ENCODE results near the gene PER1.

PER1 gene

DNA sequence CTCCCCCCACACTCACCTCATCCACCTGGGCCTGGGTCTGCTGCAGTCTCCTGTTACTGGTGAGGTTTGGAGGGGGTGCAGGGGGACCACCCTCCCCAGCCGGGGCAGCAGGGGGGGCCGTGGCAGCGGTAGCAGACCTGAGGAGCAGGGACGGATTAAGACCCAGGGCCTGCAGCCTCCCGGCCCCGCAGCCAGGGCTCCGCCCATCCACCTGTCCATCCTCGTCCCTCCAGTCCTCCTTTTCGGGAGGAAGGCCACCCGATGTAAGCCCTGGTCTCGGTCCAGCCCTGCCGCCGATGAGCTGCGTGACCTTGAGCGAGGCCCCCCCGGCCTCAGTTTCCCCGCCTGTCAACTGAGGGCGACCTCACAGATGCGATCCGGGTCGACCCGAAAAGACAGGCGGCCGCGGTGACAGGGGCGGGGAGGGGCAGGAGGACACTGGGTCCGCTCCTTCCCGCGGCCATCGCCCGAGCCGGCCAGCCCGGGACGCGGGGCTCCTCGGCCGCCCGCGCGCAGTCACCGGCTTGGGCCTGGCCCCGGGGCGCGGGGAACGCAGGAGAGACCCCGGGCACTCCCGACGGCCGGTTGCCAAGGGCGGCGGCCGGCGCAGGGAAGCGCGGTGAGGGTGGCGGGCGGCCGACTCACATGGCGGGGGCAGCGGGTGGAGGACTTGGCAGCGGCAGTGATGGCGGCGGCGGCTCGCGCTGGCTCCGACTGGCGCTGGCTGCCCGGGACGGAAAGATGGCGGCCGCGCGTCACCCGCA, 10.2 kb upstream of the PER1 start, which contains the start of gene VAMP2:
VAMP2 (minus strand) TSS at position 716 of the 764 bp plus-strand sequence; CDS start at position 647, 69 bp downstream.
- Histone ChIP-seq H3K27me3 (no peaks in the 10 kb centered on the region), H3K4me1 (peaks cover 7% of the 10 kb centered on the region), H3K9me3 (no peaks in the 10 kb centered on the region), H3K4me3 (ENCODE audit: low read depth, low read length) (peak within 1 kb of the TSS; percentile 71), H3K36me3 (peaks cover 6% of the 10 kb centered on the region)
- TF ChIP-seq, protein P1, sequence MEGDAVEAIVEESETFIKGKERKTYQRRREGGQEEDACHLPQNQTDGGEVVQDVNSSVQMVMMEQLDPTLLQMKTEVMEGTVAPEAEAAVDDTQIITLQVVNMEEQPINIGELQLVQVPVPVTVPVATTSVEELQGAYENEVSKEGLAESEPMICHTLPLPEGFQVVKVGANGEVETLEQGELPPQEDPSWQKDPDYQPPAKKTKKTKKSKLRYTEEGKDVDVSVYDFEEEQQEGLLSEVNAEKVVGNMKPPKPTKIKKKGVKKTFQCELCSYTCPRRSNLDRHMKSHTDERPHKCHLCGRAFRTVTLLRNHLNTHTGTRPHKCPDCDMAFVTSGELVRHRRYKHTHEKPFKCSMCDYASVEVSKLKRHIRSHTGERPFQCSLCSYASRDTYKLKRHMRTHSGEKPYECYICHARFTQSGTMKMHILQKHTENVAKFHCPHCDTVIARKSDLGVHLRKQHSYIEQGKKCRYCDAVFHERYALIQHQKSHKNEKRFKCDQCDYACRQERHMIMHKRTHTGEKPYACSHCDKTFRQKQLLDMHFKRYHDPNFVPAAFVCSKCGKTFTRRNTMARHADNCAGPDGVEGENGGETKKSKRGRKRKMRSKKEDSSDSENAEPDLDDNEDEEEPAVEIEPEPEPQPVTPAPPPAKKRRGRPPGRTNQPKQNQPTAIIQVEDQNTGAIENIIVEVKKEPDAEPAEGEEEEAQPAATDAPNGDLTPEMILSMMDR (IDR thresholded peaks at IDR 0.05; ENCODE audit: low read depth, low read length): no peak
- DNase-seq: peak; percentile 76

DNA sequence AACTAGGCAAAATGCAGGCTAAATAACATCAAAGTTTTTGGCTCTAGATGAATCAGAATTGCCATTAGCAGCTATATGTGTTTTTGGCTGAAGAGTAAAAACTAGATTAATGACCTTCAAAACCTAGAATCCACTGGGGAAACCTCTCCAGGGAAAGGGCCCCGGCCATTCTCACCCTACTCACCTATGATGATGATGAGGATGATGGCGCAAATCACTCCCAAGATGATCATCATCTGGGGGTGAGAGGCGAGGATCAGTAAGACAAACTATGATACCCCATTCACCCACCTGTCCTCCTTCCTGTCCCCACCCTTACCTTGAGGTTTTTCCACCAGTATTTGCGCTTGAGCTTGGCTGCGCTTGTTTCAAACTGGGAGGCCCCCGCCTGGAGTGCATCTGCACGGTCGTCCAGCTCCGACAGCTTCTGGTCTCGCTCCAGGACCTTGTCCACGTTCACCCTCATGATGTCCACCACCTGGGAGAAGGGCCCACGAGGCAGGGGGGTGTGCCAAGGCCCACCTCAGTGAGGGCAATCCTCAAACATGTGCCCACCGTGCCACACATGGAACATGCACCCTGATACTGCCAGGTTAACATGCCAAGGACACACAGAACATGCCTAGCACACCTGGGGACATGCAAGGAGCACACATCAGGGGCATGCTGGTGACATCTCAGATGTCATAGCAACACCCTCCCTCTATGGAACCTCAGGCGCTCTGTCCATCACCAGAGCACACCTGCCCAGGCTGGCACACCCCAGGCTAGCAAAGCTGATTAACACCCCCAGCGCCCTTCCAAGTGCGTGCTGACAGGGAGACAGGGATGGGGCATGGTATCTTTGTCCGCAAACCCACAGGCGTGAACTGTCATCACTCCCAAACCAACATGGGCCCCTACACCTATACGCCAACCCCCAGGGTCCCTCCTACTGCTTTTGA, 9.4 kb upstream of the PER1 start:
- Histone ChIP-seq H3K4me3 (ENCODE audit: low read depth, low read length) (peak overlapping the region; percentile 71), H3K36me3 (peaks cover 6% of the 10 kb centered on the region), H3K9me3 (no peaks in the 10 kb centered on the region), H3K4me1 (peaks cover 7% of the 10 kb centered on the region), H3K27me3 (no peaks in the 10 kb centered on the region)
- no peak for DNase-seq
- TF ChIP-seq, protein P1 (IDR thresholded peaks at IDR 0.05; ENCODE audit: low read depth, low read length): no peak

DNA sequence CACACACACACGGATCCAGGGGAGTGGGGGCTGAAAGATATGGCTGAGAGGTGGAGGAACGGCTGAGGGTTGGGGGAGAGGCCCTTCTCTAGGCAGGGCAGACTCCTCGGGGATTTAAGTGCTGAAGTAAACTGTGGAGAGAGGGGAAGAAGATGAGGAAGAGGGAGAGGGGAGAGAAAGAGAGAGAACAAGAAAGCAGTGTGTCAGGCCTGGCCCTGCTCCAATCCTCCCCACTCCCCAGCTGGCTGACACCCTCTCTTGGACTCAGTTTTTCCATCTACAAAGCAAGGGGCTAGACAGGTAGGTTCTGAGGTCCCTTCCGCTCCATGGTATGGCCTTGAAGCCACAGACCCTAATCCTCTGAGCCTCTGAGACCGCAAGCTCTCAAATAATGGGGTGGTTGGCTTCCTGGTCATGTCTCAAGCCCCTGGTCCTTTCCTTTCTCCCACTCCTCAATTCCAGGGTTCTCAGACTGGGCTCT, 8.6 kb upstream of the PER1 start:
- TF ChIP-seq, protein P1 (IDR thresholded peaks at IDR 0.05; ENCODE audit: low read depth, low read length): no peak
- Histone ChIP-seq H3K4me3 (ENCODE audit: low read depth, low read length) (no peak overlapping the region), H3K4me1 (peaks cover 7% of the 10 kb centered on the region)

DNA sequence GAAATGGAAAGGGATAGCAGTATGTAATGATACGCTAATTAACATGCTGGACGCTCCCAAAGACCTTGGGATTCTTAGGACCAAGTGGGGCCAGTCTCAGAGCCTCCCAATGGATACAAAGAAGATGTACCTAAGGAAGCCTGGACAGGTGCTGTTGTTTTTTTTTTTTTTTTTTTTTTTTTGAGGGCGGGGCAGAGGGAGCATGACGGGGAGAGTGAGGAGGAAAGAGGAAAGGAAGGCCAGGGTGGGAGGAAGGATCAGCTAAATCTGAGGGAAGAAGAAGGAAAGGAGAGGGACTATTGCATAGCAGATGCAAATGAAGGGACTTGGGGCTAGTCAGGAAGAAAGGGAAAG, 8.0 kb upstream of the PER1 start:
- no peak for DNase-seq
- TF ChIP-seq, protein P1 (IDR thresholded peaks at IDR 0.05; ENCODE audit: low read depth, low read length): no peak
- Histone ChIP-seq H3K4me3 (ENCODE audit: low read depth, low read length) (no peak overlapping the region), H3K4me1 (peaks cover 7% of the 10 kb centered on the region), H3K9me3 (no peaks in the 10 kb centered on the region), H3K27me3 (no peaks in the 10 kb centered on the region), H3K36me3 (peaks cover 6% of the 10 kb centered on the region)

More for the DNA sequence above, 8.6 kb upstream of the PER1 start:
- no peaks in the 10 kb centered on the region for H3K9me3 ChIP-seq
- peaks cover 6% of the 10 kb centered on the region for H3K36me3 ChIP-seq
- no peaks in the 10 kb centered on the region for H3K27me3 ChIP-seq
- no peak for DNase-seq

DNA sequence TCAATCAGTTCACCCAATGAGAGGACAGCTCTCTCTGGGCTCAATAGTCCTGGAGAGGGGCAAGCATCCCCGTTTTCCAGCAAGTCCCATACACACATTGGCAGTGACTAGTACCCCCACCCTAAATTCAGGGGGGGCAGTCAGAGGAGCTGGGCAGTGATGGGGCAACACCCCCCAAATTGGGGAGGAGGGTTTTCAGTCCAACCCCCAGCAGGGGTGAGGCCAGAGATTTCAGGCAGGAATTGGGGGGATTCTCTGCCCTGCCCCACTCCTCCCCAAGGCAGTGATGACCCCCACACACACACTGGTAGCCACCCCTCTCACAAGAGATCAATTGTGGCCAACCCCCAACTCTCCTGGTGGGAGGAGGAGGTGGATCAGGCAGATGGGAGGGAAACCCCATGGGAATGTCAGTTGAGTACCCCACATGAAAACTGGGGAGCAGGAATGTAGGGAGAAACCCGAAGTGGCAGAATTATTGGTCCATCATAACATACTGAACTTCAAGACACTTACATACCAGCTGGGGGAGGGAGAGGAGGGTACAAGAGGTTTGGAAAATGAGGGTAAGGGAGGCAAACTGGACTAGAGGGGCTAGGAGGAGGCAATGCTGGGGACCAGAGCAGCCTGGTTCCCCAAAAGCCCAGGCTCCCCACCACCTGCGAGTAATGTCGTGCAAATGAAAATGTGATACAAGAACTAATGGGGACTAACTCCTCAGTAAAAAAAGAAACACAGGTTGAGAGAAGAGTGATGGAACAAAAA, 7.4 kb upstream of the PER1 start:
- Histone ChIP-seq H3K9me3 (no peaks in the 10 kb centered on the region), H3K4me1 (peaks cover 7% of the 10 kb centered on the region)
- TF ChIP-seq, protein P1 (IDR thresholded peaks at IDR 0.05; ENCODE audit: low read depth, low read length): no peak

More for the DNA sequence above, 7.4 kb upstream of the PER1 start:
- Histone ChIP-seq H3K36me3 (peaks cover 6% of the 10 kb centered on the region), H3K27me3 (no peaks in the 10 kb centered on the region), H3K4me3 (ENCODE audit: low read depth, low read length) (no peak overlapping the region)
- DNase-seq: no peak

All from BE2C (cell line).